Osteocyte (in vitro differentiated cells): ENCODE measurements around the gene GTF2A1L. TPM values are rescaled to one million over a fixed set of nuclear protein-coding genes. Genes with fewer than 3 reads are reported as not detected.
"Not testable (repeated sequence)": the region's sequence is repeated elsewhere in the genome, so short reads cannot be mapped to it uniquely, and the experiment has no call there.

ENCODE experiments used
- DNase-seq: peaks from one replicate; pipeline ENCODE4 v3.0.0; 2021; ENCODE audit warnings: mixed read lengths; ENCODE audit not compliant: unreplicated experiment; ENCODE audit errors: extremely low spot score
- H3K27ac Mint-ChIP-seq: one replicate; pipeline ENCODE4 v1.8.0; 2021; ENCODE audit warnings: mild to moderate bottlenecking, mixed read lengths; ENCODE audit not compliant: unreplicated experiment
- H3K27me3 Mint-ChIP-seq: one replicate; pipeline ENCODE4 v1.8.0; 2021; ENCODE audit warnings: mixed read lengths; ENCODE audit not compliant: unreplicated experiment
- H3K36me3 Mint-ChIP-seq: one replicate; pipeline ENCODE4 v1.8.0; 2021; ENCODE audit warnings: mixed read lengths; ENCODE audit not compliant: unreplicated experiment
- H3K4me1 Mint-ChIP-seq: one replicate; pipeline ENCODE4 v1.8.0; 2021; ENCODE audit warnings: mixed read lengths; ENCODE audit not compliant: unreplicated experiment
- H3K4me3 Mint-ChIP-seq: one replicate; pipeline ENCODE4 v1.8.0; 2021; ENCODE audit warnings: mild to moderate bottlenecking, moderate library complexity, mixed read lengths; ENCODE audit not compliant: unreplicated experiment
- H3K9me3 Mint-ChIP-seq: one replicate; pipeline ENCODE4 v1.8.0; 2021; ENCODE audit warnings: mixed read lengths; ENCODE audit not compliant: unreplicated experiment
- CTCF ChIP-seq: fragments of 200-600 bp; sonication (generic); IDR thresholded peaks from 2 replicates; pipeline ENCODE4 v1.5.0; 2021; ENCODE audit warnings: antibody characterized with exemption, mild to moderate bottlenecking, moderate library complexity
- total RNA-seq: library from RNA; stranded (reverse); gene quantifications from 2 replicates; pipeline ENCODE4 v1.2.1, GENCODE V29; 2021

Gene GTF2A1L
- total RNA-seq, 1 donor from 2014 or later: not detected

- Mint-ChIP-seq H3K9me3 (no peaks in the 10 kb centered on the region), H3K4me3 (no peak overlapping the region), H3K4me1 (no peaks in the 10 kb centered on the region), H3K27ac (no peak overlapping the region), H3K27me3 (peaks cover 11% of the 10 kb centered on the region), H3K36me3 (peaks cover 5% of the 10 kb centered on the region)
- no peak for TF ChIP-seq CTCF
- no peak for DNase-seq
These were observed 2.9 kb downstream of the GTF2A1L start for GRCh38 chr2:48620604-48621003.

GRCh38 chr2:48622691-48623090 lies 5.0 kb downstream of the GTF2A1L start:
- H3K4me1 Mint-ChIP-seq, H3K27ac Mint-ChIP-seq, H3K36me3 Mint-ChIP-seq, H3K4me3 Mint-ChIP-seq, DNase-seq, H3K9me3 Mint-ChIP-seq: not testable (repeated sequence)
- H3K27me3 Mint-ChIP-seq: peaks cover 11% of the 10 kb centered on the region

- peaks cover 9% of the 10 kb centered on the region for H3K27me3 Mint-ChIP-seq
These were observed 7.0 kb downstream of the GTF2A1L start for GRCh38 chr2:48624696-48625095.

GRCh38 chr2:48626047-48626446 lies 8.4 kb downstream of the GTF2A1L start:
- Mint-ChIP-seq H3K36me3 (peaks cover 6% of the 10 kb centered on the region), H3K9me3 (no peaks in the 10 kb centered on the region), H3K4me1 (no peaks in the 10 kb centered on the region), H3K27me3 (peaks cover 11% of the 10 kb centered on the region), H3K4me3 (no peak overlapping the region), H3K27ac (no peak overlapping the region)
- no peak for TF ChIP-seq CTCF
- no peak for DNase-seq

More at GRCh38 chr2:48624696-48625095, 7.0 kb downstream of the GTF2A1L start:
- no peaks in the 10 kb centered on the region for H3K4me1 Mint-ChIP-seq
- no peak overlapping the region for H3K4me3 Mint-ChIP-seq
- TF ChIP-seq CTCF: no peak
- H3K36me3 Mint-ChIP-seq: peaks cover 6% of the 10 kb centered on the region
- H3K9me3 Mint-ChIP-seq: no peaks in the 10 kb centered on the region
- DNase-seq: no peak
- H3K27ac Mint-ChIP-seq: no peak overlapping the region

- H3K9me3 Mint-ChIP-seq: peaks cover 19% of the 10 kb centered on the region
- no peaks in the 10 kb centered on the region for H3K4me1 Mint-ChIP-seq
- peaks cover 16% of the 10 kb centered on the region for H3K27me3 Mint-ChIP-seq
- H3K36me3 Mint-ChIP-seq: peaks cover 5% of the 10 kb centered on the region
- TF ChIP-seq CTCF: no peak
- H3K4me3 Mint-ChIP-seq: no peak overlapping the region
- H3K27ac Mint-ChIP-seq: no peak overlapping the region
- no peak for DNase-seq
These were observed 15.5 kb downstream of the GTF2A1L start for GRCh38 chr2:48633143-48633542.

- TF ChIP-seq CTCF: no peak
- H3K9me3 Mint-ChIP-seq: peaks cover 23% of the 10 kb centered on the region
- H3K36me3 Mint-ChIP-seq: peaks cover 5% of the 10 kb centered on the region
- DNase-seq: no peak
- H3K4me1 Mint-ChIP-seq: no peaks in the 10 kb centered on the region
- H3K27me3 Mint-ChIP-seq: peaks cover 26% of the 10 kb centered on the region
- H3K27ac Mint-ChIP-seq: no peak overlapping the region
- no peak overlapping the region for H3K4me3 Mint-ChIP-seq
These were observed 18.1 kb downstream of the GTF2A1L start for GRCh38 chr2:48635786-48636185.
